A673 (cell line): ENCODE measurements around the gene SMIM24. TPM values are rescaled to one million over a fixed set of nuclear protein-coding genes. Genes with fewer than 3 reads are reported as not detected.
"Not testable (repeated sequence)": the region's sequence is repeated elsewhere in the genome, so short reads cannot be mapped to it uniquely, and the experiment has no call there.

Source experiments
- BruUV-seq: library from RNA; stranded (reverse); fragments of 400-500 nt; replicated peaks from 2 replicates; lab custom pipeline; 2021; lab: Mats Ljungman, UMichigan
- CTCF ChIA-PET: fragments of 300-600 bp; sonication (Branson Sonifier 250); formaldehyde crosslinking; loops from one replicate; lab custom pipeline; 2022; ENCODE audit warnings: antibody characterized with exemption; lab: Charles Lee
- POLR2A ChIA-PET: fragments of 300-600 bp; sonication (Branson Sonifier 250); formaldehyde crosslinking; loops from one replicate; lab custom pipeline; 2022; ENCODE audit warnings: antibody characterized with exemption; ENCODE audit not compliant: low non-redundant PET; lab: Charles Lee
- DNase-seq: peaks from one replicate; pipeline ENCODE4 v3.0.0-alpha.2; 2015; ENCODE audit warnings: low spot score
- H3K27ac ChIP-seq: fragments of 200-600 bp; sonication (generic); 2 replicates; pipeline ENCODE4 v1.5.1; 2016; ENCODE audit warnings: mixed run types, low read depth, mild to moderate bottlenecking, mixed read lengths, antibody characterized with exemption, low read length; ENCODE audit not compliant: poor library complexity, severe bottlenecking
- H3K27me3 ChIP-seq: fragments of 200-600 bp; sonication (generic); replicated peaks from 2 replicates; pipeline ENCODE4 v1.6.1; 2017; ENCODE audit warnings: mixed run types, low read depth, mild to moderate bottlenecking, mixed read lengths, antibody characterized with exemption, low read length; ENCODE audit not compliant: insufficient read depth, poor library complexity
- H3K36me3 ChIP-seq: fragments of 200-600 bp; sonication (generic); 2 replicates; pipeline ENCODE4 v1.6.1; 2016; ENCODE audit warnings: mixed run types, mild to moderate bottlenecking, mixed read lengths, antibody characterized with exemption, low read length; ENCODE audit not compliant: insufficient read depth, poor library complexity, severe bottlenecking
- H3K4me1 ChIP-seq: fragments of 200-600 bp; sonication (generic); 2 replicates; pipeline ENCODE4 v1.6.1; 2017; ENCODE audit warnings: mixed run types, mild to moderate bottlenecking, mixed read lengths, antibody characterized with exemption, low read length; ENCODE audit not compliant: insufficient read depth, poor library complexity, severe bottlenecking
- H3K4me3 ChIP-seq: fragments of 200-600 bp; sonication (generic); 2 replicates; pipeline ENCODE4 v1.5.1; 2016; ENCODE audit warnings: low read depth, mixed run types, mild to moderate bottlenecking, mixed read lengths, low read length; ENCODE audit not compliant: poor library complexity, severe bottlenecking
- H3K9me3 ChIP-seq: fragments of 200-600 bp; sonication (generic); 2 replicates; pipeline ENCODE4 v1.6.1; 2016; ENCODE audit warnings: mixed run types, low read depth, mild to moderate bottlenecking, mixed read lengths, antibody characterized with exemption, low read length; ENCODE audit not compliant: poor library complexity, severe bottlenecking
- CTCF ChIP-seq: fragments of 300-800, 200-600 bp; sonication (generic); conservative IDR thresholded peaks from 2 replicates; pipeline ENCODE4 v1.5.1; 2017; ENCODE audit warnings: low read depth, mild to moderate bottlenecking, antibody characterized with exemption, low read length, moderate library complexity, mixed read lengths
- EZH2 ChIP-seq: fragments of 200-600 bp; sonication (generic); IDR thresholded peaks from 2 replicates; pipeline ENCODE4 v1.6.1; 2017; ENCODE audit warnings: borderline replicate concordance, low read depth, mild to moderate bottlenecking, mixed read lengths, antibody characterized with exemption, low read length; ENCODE audit not compliant: poor library complexity, severe bottlenecking
- intact Hi-C: fragments of 100-400 bp; cut with micrococcal nuclease; formaldehyde crosslinking; loops from one replicate; pipeline ENCODE4 v1.10.0; 2022; ENCODE audit not compliant: unreplicated experiment
- total RNA-seq: library from RNA; stranded (reverse); gene quantifications from 2 replicates; pipeline ENCODE4 v1.2.3, GENCODE V29; 2021

The SMIM24 gene
- total RNA-seq, 1 experiment from 2014 or later = not detected

- POLR2A ChIA-PET = no interaction called here
- Histone ChIP-seq H3K27me3 (no peaks in the 10 kb centered on the region), H3K36me3 (peaks cover 53% of the 10 kb centered on the region), H3K27ac (no peak overlapping the region), H3K9me3 (no peaks in the 10 kb centered on the region), H3K4me3 (no peak overlapping the region), H3K4me1 (no peaks in the 10 kb centered on the region)
- no peak for DNase-seq
- TF ChIP-seq CTCF (no peak), EZH2 (no peak)
- intact Hi-C loops = no loop called here
- CTCF ChIA-PET = no interaction called here
- BruUV-seq = no TSS peak
Observed at GRCh38 chr19:3454656-3455392, 25.5 kb downstream of the SMIM24 start.

- intact Hi-C loops = no loop called here
- H3K4me3 ChIP-seq = no peak overlapping the region
- H3K27me3 ChIP-seq = no peaks in the 10 kb centered on the region
- H3K27ac ChIP-seq = no peak overlapping the region
- CTCF ChIA-PET = interaction anchor here (0.6 kb wide), 1 partner anchor 156 kb away, joined by 3 read pairs; no protein-coding TSS in a partner anchor
- TF ChIP-seq CTCF = no peak
- no TSS peak for BruUV-seq
- H3K9me3 ChIP-seq = no peaks in the 10 kb centered on the region
- peaks cover 56% of the 10 kb centered on the region for H3K36me3 ChIP-seq
- no peaks in the 10 kb centered on the region for H3K4me1 ChIP-seq
- POLR2A ChIA-PET = no interaction called here
- no peak for DNase-seq
Observed at GRCh38 chr19:3453840-3454239, 26.5 kb downstream of the SMIM24 start.

GRCh38 chr19:3452942-3453214, 27.4 kb downstream of the SMIM24 start:
- CTCF ChIA-PET, BruUV-seq, intact Hi-C loops: not testable (repeated sequence)

More at GRCh38 chr19:3452942-3453214, 27.4 kb downstream of the SMIM24 start:
- DNase-seq, H3K9me3 ChIP-seq, POLR2A ChIA-PET, H3K4me3 ChIP-seq, H3K4me1 ChIP-seq, H3K27ac ChIP-seq, H3K27me3 ChIP-seq: not testable (repeated sequence)
- peaks cover 59% of the 10 kb centered on the region for H3K36me3 ChIP-seq
